ENCODE results near the gene ANAPC2.

ANAPC2 gene

DNA sequence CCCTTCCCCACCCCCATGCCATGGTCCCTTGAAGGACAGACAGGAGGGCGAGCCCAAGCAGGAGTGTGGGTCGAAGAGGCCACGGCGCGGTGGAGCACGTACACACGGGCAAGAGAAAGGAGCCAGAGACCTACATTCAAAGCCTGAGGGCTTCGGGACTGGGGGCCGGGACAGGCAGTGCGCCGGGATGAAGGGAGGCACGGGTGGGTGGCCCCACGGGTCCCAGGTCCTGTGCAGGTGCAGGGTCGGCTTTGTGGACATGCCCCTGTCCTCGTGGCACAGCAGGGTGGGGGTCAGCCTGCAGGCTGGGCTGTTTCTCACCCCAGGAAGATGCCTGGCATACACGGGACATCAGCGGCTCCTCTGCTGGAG lies 28.3 kb downstream of the ANAPC2 start:
- Histone ChIP-seq H3K9me3 (replicated peaks; ENCODE audit: low read length) (no peaks in the 10 kb centered on the region), H3K27me3 (ENCODE audit: control insufficient read depth, insufficient read depth, low read length) (peaks cover 84% of the 10 kb centered on the region), H3K4me2 (ENCODE audit: low read length) (no peak overlapping the region), H3K4me1 (ENCODE audit: control insufficient read depth, insufficient read depth, low read length) (peaks cover 4% of the 10 kb centered on the region), H3K36me3 (ENCODE audit: insufficient read depth, low read length) (no peaks in the 10 kb centered on the region), H3K9ac (ENCODE audit: low read depth, low read length) (no peak overlapping the region), H3K4me3 (ENCODE audit: low read length) (no peak overlapping the region)

GRCh38 chr9:137159105-137160053 lies 29.0 kb downstream of the ANAPC2 start:
- Histone ChIP-seq H3K4me2 (ENCODE audit: low read length) (no peak overlapping the region), H3K36me3 (ENCODE audit: insufficient read depth, low read length) (no peaks in the 10 kb centered on the region), H3K4me1 (ENCODE audit: control insufficient read depth, insufficient read depth, low read length) (peaks cover 4% of the 10 kb centered on the region), H3K27me3 (ENCODE audit: control insufficient read depth, insufficient read depth, low read length) (peaks cover 78% of the 10 kb centered on the region), H3K9ac (ENCODE audit: low read depth, low read length) (no peak overlapping the region), H3K9me3 (replicated peaks; ENCODE audit: low read length) (no peaks in the 10 kb centered on the region), H3K4me3 (ENCODE audit: low read length) (no peak overlapping the region)

GRCh38 chr9:137158625-137159024 lies 29.7 kb downstream of the ANAPC2 start:
- Histone ChIP-seq H3K36me3 (ENCODE audit: insufficient read depth, low read length) (no peaks in the 10 kb centered on the region), H3K9ac (ENCODE audit: low read depth, low read length) (no peak overlapping the region), H3K4me3 (ENCODE audit: low read length) (no peak overlapping the region), H3K4me2 (ENCODE audit: low read length) (no peak overlapping the region), H3K27me3 (ENCODE audit: control insufficient read depth, insufficient read depth, low read length) (peaks cover 70% of the 10 kb centered on the region), H3K9me3 (replicated peaks; ENCODE audit: low read length) (no peaks in the 10 kb centered on the region), H3K4me1 (ENCODE audit: control insufficient read depth, insufficient read depth, low read length) (peaks cover 4% of the 10 kb centered on the region)

DNA sequence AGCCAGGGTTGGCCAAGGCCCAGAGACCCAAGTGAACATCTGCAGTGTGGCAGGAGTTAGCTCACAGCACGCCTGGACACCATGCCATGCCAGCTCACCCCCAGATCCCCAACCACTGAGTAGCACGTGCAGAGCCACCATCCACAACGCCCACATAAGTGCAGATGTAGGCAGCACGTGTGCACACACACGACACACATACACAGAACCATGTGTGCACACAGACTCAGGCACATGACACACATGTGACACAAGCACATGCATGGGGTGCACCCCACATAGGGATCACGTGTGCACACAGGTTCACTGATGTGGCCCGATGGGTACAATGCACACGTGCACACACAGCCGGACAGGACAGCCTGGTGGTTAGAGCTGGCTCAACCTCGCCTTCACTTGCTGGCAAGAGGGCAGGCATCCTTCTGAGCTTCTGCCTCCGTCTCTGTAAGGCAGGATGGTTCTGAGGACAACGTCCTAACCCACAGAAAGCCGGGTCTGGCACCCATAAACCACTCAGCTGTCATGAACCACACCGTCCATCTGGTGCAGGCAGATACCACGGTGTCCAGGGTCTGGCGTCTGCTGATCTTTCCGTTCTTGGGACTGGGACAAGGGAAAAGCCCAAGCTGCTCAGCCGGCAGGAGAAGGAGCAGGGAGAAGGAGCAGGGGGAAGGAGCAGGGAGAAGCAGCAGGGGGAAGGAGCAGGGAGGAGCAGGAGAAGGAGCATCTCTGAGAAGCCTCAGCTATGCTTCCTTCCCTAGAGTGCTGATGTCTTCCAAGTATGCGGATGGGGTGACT lies 30.5 kb downstream of the ANAPC2 start:
- Histone ChIP-seq H3K27me3 (ENCODE audit: control insufficient read depth, insufficient read depth, low read length) (peaks cover 62% of the 10 kb centered on the region), H3K9me3 (replicated peaks; ENCODE audit: low read length) (no peaks in the 10 kb centered on the region), H3K4me3 (ENCODE audit: low read length) (no peak overlapping the region), H3K36me3 (ENCODE audit: insufficient read depth, low read length) (no peaks in the 10 kb centered on the region), H3K4me1 (ENCODE audit: control insufficient read depth, insufficient read depth, low read length) (peaks cover 4% of the 10 kb centered on the region), H3K9ac (ENCODE audit: low read depth, low read length) (no peak overlapping the region), H3K4me2 (ENCODE audit: low read length) (no peak overlapping the region)

GRCh38 chr9:137156567-137157375 lies 31.6 kb downstream of the ANAPC2 start:
- Histone ChIP-seq H3K4me1 (ENCODE audit: control insufficient read depth, insufficient read depth, low read length) (peaks cover 4% of the 10 kb centered on the region), H3K4me3 (ENCODE audit: low read length) (peak overlapping the region; percentile 62), H3K9ac (ENCODE audit: low read depth, low read length) (no peak overlapping the region), H3K27me3 (ENCODE audit: control insufficient read depth, insufficient read depth, low read length) (peaks cover 55% of the 10 kb centered on the region), H3K36me3 (ENCODE audit: insufficient read depth, low read length) (no peaks in the 10 kb centered on the region), H3K4me2 (ENCODE audit: low read length) (peak overlapping the region; percentile 91), H3K9me3 (replicated peaks; ENCODE audit: low read length) (no peaks in the 10 kb centered on the region)

GRCh38 chr9:137152844-137153405 lies 35.4 kb downstream of the ANAPC2 start:
- Histone ChIP-seq H3K4me2 (ENCODE audit: low read length) (no peak overlapping the region), H3K4me3 (ENCODE audit: low read length) (no peak overlapping the region), H3K9me3 (replicated peaks; ENCODE audit: low read length) (no peaks in the 10 kb centered on the region), H3K9ac (ENCODE audit: low read depth, low read length) (no peak overlapping the region), H3K27me3 (ENCODE audit: control insufficient read depth, insufficient read depth, low read length) (peaks cover 27% of the 10 kb centered on the region), H3K4me1 (ENCODE audit: control insufficient read depth, insufficient read depth, low read length) (peaks cover 4% of the 10 kb centered on the region), H3K36me3 (ENCODE audit: insufficient read depth, low read length) (no peaks in the 10 kb centered on the region)

DNA sequence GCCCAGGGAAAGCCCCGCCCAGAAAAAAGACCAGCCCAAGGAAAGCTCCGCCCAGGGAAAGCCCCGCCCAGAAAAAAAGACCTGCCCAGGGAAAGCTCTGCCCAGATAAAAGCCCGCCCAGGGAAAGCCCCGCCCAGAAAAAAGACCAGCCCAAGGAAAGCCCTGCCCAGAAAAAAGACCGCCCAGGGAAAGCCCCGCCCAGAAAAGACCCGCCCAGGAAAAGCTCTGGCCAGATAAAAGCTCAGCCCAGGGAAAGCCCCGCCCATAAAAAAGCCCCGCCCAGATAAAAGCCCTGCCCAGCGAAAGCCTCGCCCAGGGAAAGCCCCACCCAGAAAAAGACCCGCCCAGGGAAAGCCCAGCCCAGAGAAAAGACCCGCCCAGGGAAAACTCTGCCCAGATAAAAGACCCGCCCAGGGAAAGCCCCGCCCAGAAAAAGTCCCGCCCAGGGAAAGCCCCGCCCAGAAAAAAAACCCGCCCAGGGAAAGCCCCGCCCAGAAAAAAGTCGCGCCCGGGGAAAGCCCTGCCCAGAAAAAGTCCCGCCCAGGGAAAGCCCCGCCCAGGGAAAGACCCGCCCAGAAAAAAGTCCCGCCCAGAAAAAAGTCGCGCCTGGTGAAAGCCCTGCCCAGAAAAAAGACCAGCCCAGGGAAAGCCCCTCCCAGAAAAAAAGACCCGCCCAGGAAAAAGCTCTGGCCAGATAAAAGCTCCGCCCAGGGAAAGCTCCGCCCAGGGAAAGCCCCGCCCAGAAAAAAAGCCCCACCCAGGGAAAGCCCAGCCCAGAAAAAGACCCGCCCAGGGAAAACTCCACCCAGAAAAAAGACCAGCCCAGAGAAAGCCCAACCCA lies 37.5 kb downstream of the ANAPC2 start:
- no peak overlapping the region for H3K9ac ChIP-seq (ENCODE audit: low read depth, low read length)
- H3K9me3 ChIP-seq (replicated peaks; ENCODE audit: low read length): no peaks in the 10 kb centered on the region
- H3K27me3 ChIP-seq (ENCODE audit: control insufficient read depth, insufficient read depth, low read length): peaks cover 10% of the 10 kb centered on the region
- no peak overlapping the region for H3K4me3 ChIP-seq (ENCODE audit: low read length)
- H3K4me1 ChIP-seq (ENCODE audit: control insufficient read depth, insufficient read depth, low read length): no peaks in the 10 kb centered on the region
- no peaks in the 10 kb centered on the region for H3K36me3 ChIP-seq (ENCODE audit: insufficient read depth, low read length)
- H3K4me2 ChIP-seq (ENCODE audit: low read length): no peak overlapping the region

DNA sequence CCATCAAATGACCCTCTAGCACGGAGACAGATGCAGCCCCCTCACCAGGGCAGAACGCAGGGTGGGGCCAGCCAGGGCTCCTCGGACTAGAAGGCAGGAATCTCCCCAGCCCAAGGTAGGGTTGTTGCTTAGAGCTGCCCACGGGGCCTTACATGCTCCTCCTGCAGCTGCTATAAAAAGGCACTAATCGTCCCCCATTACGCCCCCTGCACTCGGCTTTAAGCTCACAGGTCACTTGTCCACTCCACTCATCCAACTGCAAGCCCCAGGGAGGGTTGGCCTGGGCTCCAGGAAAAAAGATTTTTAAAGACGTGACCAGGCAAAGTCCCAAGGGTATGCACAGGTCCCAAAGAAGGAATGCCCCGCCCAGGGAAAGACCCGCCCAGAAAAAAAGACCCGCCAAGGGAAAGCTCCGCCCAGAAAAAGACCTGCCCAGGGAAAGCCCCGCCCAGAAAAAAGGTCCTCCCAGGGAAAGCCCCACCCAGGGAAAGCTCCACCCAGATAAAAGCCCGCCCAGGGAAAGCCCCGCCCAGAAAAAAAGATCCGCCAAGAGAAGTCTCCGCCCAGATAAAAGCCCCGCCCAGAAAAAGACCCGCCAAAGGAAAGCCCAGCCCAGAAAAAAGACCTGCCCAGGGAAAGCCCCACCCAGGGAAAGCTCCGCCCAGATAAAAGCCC lies 38.3 kb downstream of the ANAPC2 start:
- Histone ChIP-seq H3K4me1 (ENCODE audit: control insufficient read depth, insufficient read depth, low read length) (no peaks in the 10 kb centered on the region), H3K4me2 (ENCODE audit: low read length) (no peak overlapping the region), H3K9me3 (replicated peaks; ENCODE audit: low read length) (no peaks in the 10 kb centered on the region), H3K27me3 (ENCODE audit: control insufficient read depth, insufficient read depth, low read length) (peaks cover 3% of the 10 kb centered on the region), H3K36me3 (ENCODE audit: insufficient read depth, low read length) (no peaks in the 10 kb centered on the region), H3K9ac (ENCODE audit: low read depth, low read length) (no peak overlapping the region), H3K4me3 (ENCODE audit: low read length) (no peak overlapping the region)

DNA sequence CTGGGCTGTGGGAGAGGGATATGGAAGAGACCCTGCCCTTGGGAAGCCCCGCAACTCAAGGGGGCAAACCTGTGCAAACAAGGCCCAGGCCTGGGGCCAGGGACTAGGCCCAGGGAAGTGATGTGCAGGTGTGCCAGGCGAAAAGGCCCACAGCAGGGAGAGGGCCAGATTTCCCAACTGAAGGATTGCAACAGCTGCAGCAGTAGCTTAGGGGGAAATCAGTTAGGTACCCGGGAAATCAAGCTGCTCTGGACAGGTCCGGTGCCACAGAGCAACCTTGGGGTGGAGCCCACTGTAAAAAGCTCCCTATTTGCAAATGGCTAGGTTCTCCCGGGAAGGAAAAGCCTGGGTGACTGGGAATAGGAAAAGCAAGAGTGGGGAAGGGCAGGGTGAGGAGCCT lies 39.0 kb downstream of the ANAPC2 start:
- Histone ChIP-seq H3K9me3 (replicated peaks; ENCODE audit: low read length) (no peaks in the 10 kb centered on the region), H3K4me2 (ENCODE audit: low read length) (no peak overlapping the region), H3K36me3 (ENCODE audit: insufficient read depth, low read length) (no peaks in the 10 kb centered on the region), H3K9ac (ENCODE audit: low read depth, low read length) (no peak overlapping the region), H3K4me3 (ENCODE audit: low read length) (no peak overlapping the region), H3K4me1 (ENCODE audit: control insufficient read depth, insufficient read depth, low read length) (no peaks in the 10 kb centered on the region), H3K27me3 (ENCODE audit: control insufficient read depth, insufficient read depth, low read length) (peaks cover 3% of the 10 kb centered on the region)

DNA sequence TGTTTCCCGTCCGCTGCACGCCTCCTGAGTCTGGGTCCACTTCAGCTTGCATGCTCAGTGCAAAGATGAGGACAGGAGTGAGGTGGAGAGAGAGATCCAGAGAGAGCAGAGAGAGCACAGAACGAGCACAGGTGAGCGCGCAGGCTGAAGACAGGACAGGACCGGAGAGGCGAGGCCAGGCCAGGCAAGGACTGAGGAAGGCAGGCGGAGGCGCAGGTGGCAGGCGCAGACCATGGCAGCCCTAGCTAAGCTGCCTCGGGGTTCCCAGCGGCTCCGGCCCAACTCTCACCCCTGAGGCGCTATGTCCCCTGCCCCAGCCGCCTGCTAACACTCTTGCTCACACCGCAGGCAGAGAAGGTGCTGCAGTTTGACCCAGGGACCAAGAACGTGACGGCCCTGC lies 39.7 kb downstream of the ANAPC2 start:
- Histone ChIP-seq H3K9ac (ENCODE audit: low read depth, low read length) (no peak overlapping the region), H3K4me3 (ENCODE audit: low read length) (no peak overlapping the region), H3K4me1 (ENCODE audit: control insufficient read depth, insufficient read depth, low read length) (no peaks in the 10 kb centered on the region), H3K36me3 (ENCODE audit: insufficient read depth, low read length) (no peaks in the 10 kb centered on the region), H3K9me3 (replicated peaks; ENCODE audit: low read length) (no peaks in the 10 kb centered on the region), H3K27me3 (ENCODE audit: control insufficient read depth, insufficient read depth, low read length) (peaks cover 3% of the 10 kb centered on the region), H3K4me2 (ENCODE audit: low read length) (no peak overlapping the region)
